Neuronal stem cell (in vitro differentiated cells): ENCODE results near the gene SCNN1A.

Source experiments
- DNase-seq: peaks from one replicate; pipeline ENCODE4 v3.0.0-alpha.2; 2013; ENCODE audit warnings: low spot score
- H2AFZ ChIP-seq: one replicate; pipeline ENCODE4 v1.6.1; 2013; ENCODE audit warnings: mild to moderate bottlenecking, low read length, inconsistent platforms
- H2AK5ac ChIP-seq: 2 replicates; pipeline ENCODE4 v1.6.1; 2013; ENCODE audit warnings: low read depth, mild to moderate bottlenecking, inconsistent platforms, low read length, moderate library complexity, mixed read lengths
- H2BK120ac ChIP-seq: 2 replicates; pipeline ENCODE4 v1.6.1; 2013; ENCODE audit warnings: low read depth, mild to moderate bottlenecking, inconsistent platforms, low read length, moderate library complexity, mixed read lengths
- H2BK12ac ChIP-seq: one replicate; pipeline ENCODE4 v1.6.1; 2013; ENCODE audit warnings: low read length, inconsistent platforms
- H2BK15ac ChIP-seq: 2 replicates; pipeline ENCODE4 v1.6.1; 2013; ENCODE audit warnings: mild to moderate bottlenecking, low read length, inconsistent platforms, mixed read lengths
- H2BK5ac ChIP-seq: one replicate; pipeline ENCODE4 v1.6.1; 2013; ENCODE audit warnings: inconsistent platforms, mild to moderate bottlenecking, low read length, moderate library complexity
- H3K14ac ChIP-seq: one replicate; pipeline ENCODE4 v1.6.1; 2013; ENCODE audit warnings: low read length, inconsistent platforms
- H3K18ac ChIP-seq: 2 replicates; pipeline ENCODE4 v1.6.1; 2013; ENCODE audit warnings: low read length, inconsistent platforms
- H3K23ac ChIP-seq: 2 replicates; pipeline ENCODE4 v1.6.1; 2013; ENCODE audit warnings: low read depth, mild to moderate bottlenecking, mixed read lengths, low read length, inconsistent platforms; ENCODE audit not compliant: poor library complexity
- H3K27ac ChIP-seq: replicated peaks from 3 replicates; pipeline ENCODE4 v1.5.1; 2013; ENCODE audit warnings: low read length, inconsistent platforms
- H3K27me3 ChIP-seq, 3 experiments: 2 replicates each; pipeline ENCODE4 v1.6.1; 2013; ENCODE audit warnings: low read length in 3 of 3, mild to moderate bottlenecking in 2 of 3, inconsistent platforms in 1 of 3, low read depth in 1 of 3, mixed read lengths in 1 of 3, moderate library complexity in 1 of 3; ENCODE audit not compliant: control insufficient read depth in 3 of 3, insufficient read depth in 3 of 3
- H3K36me3 ChIP-seq, 2 donors: replicated peaks in 1 of 2; 2 replicates each; pipeline ENCODE4 v1.6.1; 2013; ENCODE audit warnings: low read length in 2 of 2; ENCODE audit not compliant: control insufficient read depth in 2 of 2, insufficient read depth in 2 of 2
- H3K4ac ChIP-seq: 2 replicates; pipeline ENCODE4 v1.6.1; 2013; ENCODE audit warnings: inconsistent platforms, mild to moderate bottlenecking, low read length, moderate library complexity
- H3K4me1 ChIP-seq, 2 donors: 1 replicate in 1 of 2; 2 replicates in 1 of 2; pipeline ENCODE4 v1.6.1; 2013; ENCODE audit warnings: low read length in 2 of 2, low read depth in 1 of 2; ENCODE audit not compliant: control insufficient read depth in 2 of 2, insufficient read depth in 1 of 2
- H3K4me2 ChIP-seq: one replicate; pipeline ENCODE4 v1.6.1; 2013; ENCODE audit warnings: mild to moderate bottlenecking, low read length, inconsistent platforms; ENCODE audit not compliant: insufficient read depth, poor library complexity, severe bottlenecking
- H3K4me3 ChIP-seq, 2 donors: 2 replicates each; pipeline ENCODE4 v1.5.1; 2013; ENCODE audit warnings: low read length in 2 of 2, mild to moderate bottlenecking in 2 of 2, inconsistent platforms in 1 of 2, moderate library complexity in 1 of 2
- H3K79me1 ChIP-seq: one replicate; pipeline ENCODE4 v1.6.1; 2013; ENCODE audit warnings: low read depth, mild to moderate bottlenecking, inconsistent platforms, low read length, moderate library complexity
- H3K9ac ChIP-seq: one replicate; pipeline ENCODE4 v1.6.1; 2013; ENCODE audit warnings: mild to moderate bottlenecking, low read depth, low read length, inconsistent platforms; ENCODE audit not compliant: poor library complexity
- H3K9me3 ChIP-seq, 2 donors: replicated peaks in 1 of 2; 2 replicates each; pipeline versions ENCODE3 to v1.6.1; 2013; ENCODE audit warnings: low read length in 2 of 2, mild to moderate bottlenecking in 2 of 2, inconsistent platforms in 1 of 2, low read depth in 1 of 2, mixed read lengths in 1 of 2, moderate library complexity in 1 of 2; ENCODE audit not compliant: control insufficient read depth in 2 of 2, insufficient read depth in 1 of 2
- H4K8ac ChIP-seq: one replicate; pipeline ENCODE4 v1.6.1; 2013; ENCODE audit warnings: low read depth, mild to moderate bottlenecking, inconsistent platforms, low read length, moderate library complexity
- H4K91ac ChIP-seq: one replicate; pipeline ENCODE4 v1.6.1; 2013; ENCODE audit warnings: low read length, low read depth, mild to moderate bottlenecking, inconsistent platforms; ENCODE audit not compliant: poor library complexity
- WGBS, 2 donors: extraction: QIAGEN DNeasy Blood & Tissue Kit; methylation state at CpG; one replicate each; pipeline ENCODE4 v1.1.7; 2013; ENCODE audit warnings: missing lambda C conversion rate in 2 of 2, mixed read lengths in 1 of 2; ENCODE audit not compliant: insufficient read length in 2 of 2, insufficient replicate concordance in 1 of 2; ENCODE audit errors: extremely low coverage in 2 of 2; 5-methylcytosine and 5-hydroxymethylcytosine counted together

SCNN1A gene

GRCh38 chr12:6394398-6394797 lies 19.0 kb upstream of the SCNN1A start:
- Histone ChIP-seq H3K27ac (no peak overlapping the region), H2BK12ac (no peak overlapping the region), H2BK5ac (no peak overlapping the region), H4K8ac (no peak overlapping the region), H4K91ac (no peak overlapping the region), H3K14ac (no peak overlapping the region), H3K18ac (no peak overlapping the region), H3K4ac (no peak overlapping the region), H3K4me3 (no peak overlapping the region), H3K4me2 (no peak overlapping the region), H3K23ac (no peak overlapping the region), H2BK120ac (no peak overlapping the region), H2AK5ac (no peak overlapping the region), H2AFZ (no peak overlapping the region), H3K4me1 (no peaks in the 10 kb centered on the region), H3K9me3 (peaks cover 0 to 4% of the 10 kb centered on the region in 2 donors), H2BK15ac (no peak overlapping the region), H3K79me1 (no peaks in the 10 kb centered on the region), H3K36me3 (no peaks in the 10 kb centered on the region), H3K27me3 (no peaks in the 10 kb centered on the region), H3K9ac (no peak overlapping the region)
- no peak for DNase-seq
- WGBS, 2 donors = no CpG with 5 or more reads among the region's 8 CpGs

GRCh38 chr12:6393109-6393508 lies 17.7 kb upstream of the SCNN1A start:
- H3K4me2 ChIP-seq = no peak overlapping the region
- no peak overlapping the region for H2BK12ac ChIP-seq
- no peak overlapping the region for H2BK120ac ChIP-seq
- no peak for DNase-seq
- no peaks in the 10 kb centered on the region for H3K79me1 ChIP-seq
- H3K9ac ChIP-seq = no peak overlapping the region
- H2BK5ac ChIP-seq = no peak overlapping the region
- H3K4me1 ChIP-seq = no peaks in the 10 kb centered on the region
- H3K9me3 ChIP-seq = peaks cover 0 to 4% of the 10 kb centered on the region in 2 donors
- H3K14ac ChIP-seq = no peak overlapping the region
- no peak overlapping the region for H3K4ac ChIP-seq
- no peak overlapping the region for H3K23ac ChIP-seq
- WGBS, 2 donors = no CpG with 5 or more reads among the region's 7 CpGs
- no peak overlapping the region for H3K18ac ChIP-seq
- no peak overlapping the region for H3K27ac ChIP-seq
- H3K27me3 ChIP-seq = peaks cover 0 to 2% (median 0%) of the 10 kb centered on the region in 3 experiments
- H4K8ac ChIP-seq = no peak overlapping the region
- no peak overlapping the region for H4K91ac ChIP-seq
- no peak overlapping the region for H2BK15ac ChIP-seq
- H3K36me3 ChIP-seq = no peaks in the 10 kb centered on the region
- no peak overlapping the region for H2AK5ac ChIP-seq
- no peak overlapping the region for H3K4me3 ChIP-seq
- H2AFZ ChIP-seq = no peak overlapping the region

- Histone ChIP-seq H2AK5ac (no peak overlapping the region), H3K18ac (no peak overlapping the region), H3K36me3 (no peaks in the 10 kb centered on the region), H3K9ac (no peak overlapping the region), H3K4me2 (no peak overlapping the region), H2BK5ac (no peak overlapping the region), H2BK120ac (no peak overlapping the region), H2BK15ac (no peak overlapping the region), H4K91ac (no peak overlapping the region), H3K23ac (no peak overlapping the region), H2BK12ac (no peak overlapping the region), H2AFZ (no peak overlapping the region), H3K4ac (no peak overlapping the region), H3K14ac (no peak overlapping the region), H3K27me3 (peaks cover 0 to 8% (median 0%) of the 10 kb centered on the region in 3 experiments), H3K9me3 (peaks cover 0 to 4% of the 10 kb centered on the region in 2 donors), H4K8ac (no peak overlapping the region), H3K4me3 (no peak overlapping the region), H3K4me1 (no peaks in the 10 kb centered on the region), H3K27ac (no peak overlapping the region), H3K79me1 (no peaks in the 10 kb centered on the region)
- DNase-seq = no peak
- no CpG with 5 or more reads among the region's 6 CpGs for WGBS, 2 donors
Measured at GRCh38 chr12:6392504-6392903, 17.1 kb upstream of the SCNN1A start.

GRCh38 chr12:6391013-6391412 lies 15.7 kb upstream of the SCNN1A start:
- peaks cover 0 to 4% of the 10 kb centered on the region in 2 donors for H3K9me3 ChIP-seq
- H3K4ac ChIP-seq = no peak overlapping the region
- H2AK5ac ChIP-seq = no peak overlapping the region
- no peak for DNase-seq
- H2BK5ac ChIP-seq = no peak overlapping the region
- H2BK12ac ChIP-seq = no peak overlapping the region
- no peak overlapping the region for H3K9ac ChIP-seq
- no peaks in the 10 kb centered on the region for H3K79me1 ChIP-seq
- H3K23ac ChIP-seq = no peak overlapping the region
- H3K27ac ChIP-seq = no peak overlapping the region
- H2BK15ac ChIP-seq = peak overlapping the region; percentile 77
- H2AFZ ChIP-seq = no peak overlapping the region
- H3K4me3 ChIP-seq = no peak overlapping the region
- H3K4me1 ChIP-seq = no peaks in the 10 kb centered on the region
- H4K8ac ChIP-seq = no peak overlapping the region
- no peak overlapping the region for H3K4me2 ChIP-seq
- H2BK120ac ChIP-seq = no peak overlapping the region
- H3K18ac ChIP-seq = no peak overlapping the region
- no peak overlapping the region for H4K91ac ChIP-seq
- H3K36me3 ChIP-seq = no peaks in the 10 kb centered on the region
- no CpG with 5 or more reads among the region's 17 CpGs for WGBS, 2 donors
- H3K14ac ChIP-seq = no peak overlapping the region
- peaks cover 0 to 11% (median 0%) of the 10 kb centered on the region in 3 experiments for H3K27me3 ChIP-seq
